SK-N-SH treated with all-trans-retinoic acid at 6 μM for 48 hours (cell line): ENCODE results near the gene LRRC4B.

Source experiments
- ARNTL ChIP-seq: fragments of 450-650 bp; formaldehyde crosslinking; IDR thresholded peaks from 2 replicates; pipeline ENCODE4 v1.5.0; 2020; ENCODE audit warnings: low read depth, mild to moderate bottlenecking, moderate library complexity, borderline replicate concordance
- ZFP30 ChIP-seq: fragments of 450-650 bp; formaldehyde crosslinking; IDR thresholded peaks from 2 replicates; pipeline ENCODE4 v1.5.0; 2022; ENCODE audit warnings: mild to moderate bottlenecking, moderate library complexity
- ZNF565 ChIP-seq: fragments of 450-650 bp; formaldehyde crosslinking; conservative IDR thresholded peaks from 2 replicates; pipeline ENCODE4 v1.5.0; 2020; ENCODE audit warnings: low read depth, mild to moderate bottlenecking, moderate library complexity

DNA sequence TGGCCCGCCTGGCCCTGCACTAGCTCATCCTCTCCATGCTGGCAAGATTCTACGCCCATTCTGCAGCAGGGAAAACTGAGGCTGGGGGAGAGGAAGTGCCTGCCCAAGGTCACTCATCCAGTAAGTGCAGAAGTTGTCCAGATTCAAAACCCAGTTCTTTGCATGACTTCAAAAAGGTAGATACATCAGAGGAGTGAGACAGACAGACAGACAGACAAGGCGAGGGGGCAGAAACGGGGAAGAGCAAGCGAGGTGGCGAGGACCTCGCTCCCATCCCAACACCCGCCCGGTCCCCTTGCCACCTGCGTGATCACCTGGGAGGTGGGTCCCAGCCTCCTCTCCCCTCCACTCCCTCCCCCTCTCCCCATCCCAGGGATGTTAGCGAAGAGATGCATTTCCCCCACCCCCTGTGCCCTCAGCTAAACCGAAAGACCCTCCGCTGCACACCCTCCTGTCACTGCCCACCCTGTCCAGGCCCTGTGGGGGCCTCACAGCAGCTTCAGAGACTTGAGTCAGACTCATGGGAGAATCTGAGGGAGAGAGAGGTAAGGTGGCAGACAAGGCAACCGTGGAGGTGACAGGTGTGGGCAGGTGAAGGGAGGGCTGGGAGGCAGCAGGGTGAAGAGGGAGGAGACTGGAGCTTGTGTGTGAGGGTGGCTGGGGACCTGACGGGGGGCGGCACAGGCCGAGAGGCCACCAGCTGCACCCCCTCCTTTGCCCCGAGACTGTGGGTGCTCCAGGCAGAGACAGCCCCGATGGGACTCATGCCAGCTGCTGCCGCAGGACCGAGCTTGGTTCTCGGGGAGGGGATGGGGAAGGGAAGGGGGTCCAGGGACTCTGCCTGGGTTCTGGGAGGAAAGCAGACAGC lies 18.9 kb downstream of the LRRC4B start:
- TF ChIP-seq ZFP30 (CRISPR knock-in tag) = no peak
- TF ChIP-seq ARNTL (CRISPR knock-in tag) = no peak
- TF ChIP-seq ZNF565 (CRISPR knock-in tag) = no peak
